GM06990 (cell line): Measurements from ENCODE around the gene NUAK1.
A peak's percentile ranks its signal among the peaks of the same experiment; 100 is the strongest.

ENCODE experiments used
- DNase-seq: peaks from one replicate; pipeline ENCODE4 v3.0.0-alpha.2; 2011; ENCODE audit not compliant: insufficient read length; ENCODE audit errors: extremely low read depth
- H3K27me3 ChIP-seq: replicated peaks from 2 replicates; pipeline ENCODE4 v1.6.0; 2011; ENCODE audit warnings: low read length; ENCODE audit not compliant: control insufficient read depth, insufficient read depth
- H3K36me3 ChIP-seq: 2 replicates; pipeline ENCODE4 v1.5.1; 2011; ENCODE audit warnings: low read length; ENCODE audit not compliant: control insufficient read depth, insufficient read depth
- H3K4me3 ChIP-seq: replicated peaks from 2 replicates; pipeline ENCODE4 v1.5.1; 2011; ENCODE audit warnings: low read depth, mild to moderate bottlenecking, control low read depth, low read length
- CTCF ChIP-seq: IDR thresholded peaks from 2 replicates; pipeline ENCODE4 v1.5.1; 2011; ENCODE audit warnings: low read length, control low read depth, mild to moderate bottlenecking, inconsistent platforms; ENCODE audit not compliant: insufficient read depth, poor library complexity, severe bottlenecking

Gene NUAK1

GRCh38 chr12:106138633-106139421 is at the start of gene NUAK1:
TSS of gene NUAK1 (minus strand) at chr12:106138954. CDS start at chr12:106138653, 301 bp downstream.
- no peak for DNase-seq
- Histone ChIP-seq H3K27me3 (no peaks in the 10 kb centered on the region; the same call in 1 of the 2 replicates), H3K4me3 (peak within 1 kb of the TSS; percentile 18), H3K36me3 (no peaks in the 10 kb centered on the region)
- no peak for TF ChIP-seq CTCF

- H3K36me3 ChIP-seq: no peaks in the 10 kb centered on the region
- H3K4me3 ChIP-seq: no peak overlapping the region
- DNase-seq: no peak
- TF ChIP-seq CTCF: no peak
- H3K27me3 ChIP-seq: no peaks in the 10 kb centered on the region; the same call in 1 of the 2 replicates
Measured at GRCh38 chr12:106188256-106188655, 49.5 kb upstream of the NUAK1 start.

- DNase-seq: no peak
- no peaks in the 10 kb centered on the region; the same call in 1 of the 2 replicates for H3K27me3 ChIP-seq
- H3K4me3 ChIP-seq: no peak overlapping the region
- H3K36me3 ChIP-seq: no peaks in the 10 kb centered on the region
- no peak for TF ChIP-seq CTCF
Measured at GRCh38 chr12:106187842-106188241, 49.1 kb upstream of the NUAK1 start.

GRCh38 chr12:106187155-106187789 is 48.5 kb upstream of the NUAK1 start:
- DNase-seq: no peak
- no peak for TF ChIP-seq CTCF
- Histone ChIP-seq H3K36me3 (no peaks in the 10 kb centered on the region), H3K4me3 (no peak overlapping the region), H3K27me3 (no peaks in the 10 kb centered on the region; the same call in 1 of the 2 replicates)

- DNase-seq: no peak
- Histone ChIP-seq H3K36me3 (no peaks in the 10 kb centered on the region), H3K4me3 (no peak overlapping the region), H3K27me3 (no peaks in the 10 kb centered on the region)
- no peak for TF ChIP-seq CTCF
Measured at GRCh38 chr12:106183735-106184134, 45.0 kb upstream of the NUAK1 start.
